Endothelial cell (in vitro differentiated cells): ENCODE measurements around the gene SLC1A5. TPM values are rescaled to one million over a fixed set of nuclear protein-coding genes. Genes with fewer than 3 reads are reported as not detected.

Experiments used
- DNase-seq: peaks from one replicate; pipeline ENCODE4 v3.0.0; 2021; ENCODE audit warnings: low spot score
- H3K27ac Mint-ChIP-seq: one replicate; pipeline ENCODE4 v1.8.0; 2021; ENCODE audit warnings: mixed read lengths, inconsistent platforms; ENCODE audit not compliant: unreplicated experiment
- H3K27me3 Mint-ChIP-seq: one replicate; pipeline ENCODE4 v1.8.0; 2021; ENCODE audit warnings: mild to moderate bottlenecking, moderate library complexity, mixed read lengths, inconsistent platforms; ENCODE audit not compliant: unreplicated experiment
- H3K36me3 Mint-ChIP-seq: one replicate; pipeline ENCODE4 v1.8.0; 2021; ENCODE audit warnings: mild to moderate bottlenecking, low read depth, mixed read lengths, inconsistent platforms; ENCODE audit not compliant: unreplicated experiment
- H3K4me1 Mint-ChIP-seq: one replicate; pipeline ENCODE4 v1.8.0; 2021; ENCODE audit warnings: mild to moderate bottlenecking, mixed read lengths, inconsistent platforms; ENCODE audit not compliant: unreplicated experiment
- H3K4me3 Mint-ChIP-seq: one replicate; pipeline ENCODE4 v1.8.0; 2021; ENCODE audit warnings: mild to moderate bottlenecking, mixed read lengths, inconsistent platforms; ENCODE audit not compliant: unreplicated experiment
- H3K9me3 Mint-ChIP-seq: one replicate; pipeline ENCODE4 v1.8.0; 2021; ENCODE audit warnings: mixed read lengths, inconsistent platforms; ENCODE audit not compliant: unreplicated experiment
- CTCF ChIP-seq: fragments of 200-600 bp; sonication (generic); IDR thresholded peaks from one replicate; pipeline ENCODE4 v1.5.0; 2021; ENCODE audit warnings: antibody characterized with exemption; ENCODE audit not compliant: unreplicated experiment
- total RNA-seq: library from RNA; stranded (reverse); fragmentation: NEBNext Ultra II Directional; extraction: Animal tissue kit (Norgen Biotek cat#: 25700); gene quantifications from one replicate; pipeline ENCODE4 v1.2.1, GENCODE V29; 2021; ENCODE audit not compliant: unreplicated experiment

SLC1A5 gene
- total RNA-seq, 1 donor from 2014 or later: 62.6 TPM

GRCh38 chr19:46730187-46730586 is 58.2 kb downstream of the SLC1A5 start:
- no peak for TF ChIP-seq CTCF
- H3K27ac Mint-ChIP-seq: no peak overlapping the region
- peaks cover 48% of the 10 kb centered on the region for H3K36me3 Mint-ChIP-seq
- peaks cover 17% of the 10 kb centered on the region for H3K4me1 Mint-ChIP-seq
- H3K9me3 Mint-ChIP-seq: no peaks in the 10 kb centered on the region
- no peak overlapping the region for H3K4me3 Mint-ChIP-seq
- DNase-seq: no peak
- H3K27me3 Mint-ChIP-seq: peaks cover 16% of the 10 kb centered on the region

GRCh38 chr19:46729696-46730095 is 58.7 kb downstream of the SLC1A5 start:
- TF ChIP-seq CTCF: no peak
- H3K36me3 Mint-ChIP-seq: peaks cover 48% of the 10 kb centered on the region
- H3K9me3 Mint-ChIP-seq: no peaks in the 10 kb centered on the region
- no peak overlapping the region for H3K27ac Mint-ChIP-seq
- no peak for DNase-seq
- H3K4me1 Mint-ChIP-seq: peaks cover 17% of the 10 kb centered on the region
- H3K27me3 Mint-ChIP-seq: peaks cover 18% of the 10 kb centered on the region
- H3K4me3 Mint-ChIP-seq: no peak overlapping the region

GRCh38 chr19:46728693-46729339 is 59.6 kb downstream of the SLC1A5 start:
- Mint-ChIP-seq H3K36me3 (peaks cover 41% of the 10 kb centered on the region), H3K9me3 (no peaks in the 10 kb centered on the region), H3K27me3 (peaks cover 18% of the 10 kb centered on the region), H3K4me1 (peaks cover 17% of the 10 kb centered on the region), H3K27ac (peak overlapping the region; percentile 85), H3K4me3 (peak overlapping the region; percentile 77)
- TF ChIP-seq CTCF: peak; percentile 87
- peak; percentile 89 for DNase-seq

GRCh38 chr19:46728208-46728607 is 60.2 kb downstream of the SLC1A5 start:
- Mint-ChIP-seq H3K36me3 (peaks cover 37% of the 10 kb centered on the region), H3K27ac (peak overlapping the region; percentile 85), H3K4me3 (no peak overlapping the region), H3K9me3 (no peaks in the 10 kb centered on the region), H3K4me1 (peaks cover 17% of the 10 kb centered on the region), H3K27me3 (peaks cover 18% of the 10 kb centered on the region)
- no peak for TF ChIP-seq CTCF
- DNase-seq: peak; percentile 33

GRCh38 chr19:46727757-46728156 is 60.6 kb downstream of the SLC1A5 start:
- Mint-ChIP-seq H3K4me3 (no peak overlapping the region), H3K27ac (no peak overlapping the region), H3K36me3 (peaks cover 37% of the 10 kb centered on the region)

More at GRCh38 chr19:46727757-46728156, 60.6 kb downstream of the SLC1A5 start:
- H3K4me1 Mint-ChIP-seq: peaks cover 17% of the 10 kb centered on the region
- TF ChIP-seq CTCF: no peak
- no peaks in the 10 kb centered on the region for H3K9me3 Mint-ChIP-seq
- H3K27me3 Mint-ChIP-seq: peaks cover 18% of the 10 kb centered on the region
- DNase-seq: no peak
